Right hindlimb (tissue), 1 donor: ENCODE measurements around the gene SGIP1.
"Not testable (repeated sequence)": the region's sequence is repeated elsewhere in the genome, so short reads cannot be mapped to it uniquely, and the experiment has no call there.

Experiments
- DNase-seq: peaks from one replicate; pipeline ENCODE4 v3.0.0-alpha.2; 2018

Gene SGIP1

GRCh38 chr1:66556161-66556611 lies 22.2 kb downstream of the SGIP1 start:
- DNase-seq: no peak

DNA sequence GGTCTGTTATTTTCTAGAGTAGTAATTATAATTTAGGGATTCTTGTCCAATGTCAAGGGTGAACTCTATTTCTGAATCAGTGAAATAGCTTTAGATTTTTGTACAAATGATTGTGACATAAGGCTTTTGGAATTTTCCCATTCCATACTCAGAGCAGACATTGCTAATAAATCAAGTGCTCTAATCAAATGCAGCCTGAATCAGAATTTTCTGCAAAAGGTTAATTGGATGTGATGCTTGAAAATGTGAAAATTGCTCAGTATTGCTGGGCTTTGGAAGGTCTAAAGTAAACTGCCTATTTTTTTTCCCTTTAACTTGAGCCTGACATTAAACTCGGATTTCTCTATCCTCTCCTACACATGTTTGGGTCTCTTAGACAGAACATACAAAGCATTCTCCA lies 23.2 kb downstream of the SGIP1 start:
- no peak for DNase-seq

DNA sequence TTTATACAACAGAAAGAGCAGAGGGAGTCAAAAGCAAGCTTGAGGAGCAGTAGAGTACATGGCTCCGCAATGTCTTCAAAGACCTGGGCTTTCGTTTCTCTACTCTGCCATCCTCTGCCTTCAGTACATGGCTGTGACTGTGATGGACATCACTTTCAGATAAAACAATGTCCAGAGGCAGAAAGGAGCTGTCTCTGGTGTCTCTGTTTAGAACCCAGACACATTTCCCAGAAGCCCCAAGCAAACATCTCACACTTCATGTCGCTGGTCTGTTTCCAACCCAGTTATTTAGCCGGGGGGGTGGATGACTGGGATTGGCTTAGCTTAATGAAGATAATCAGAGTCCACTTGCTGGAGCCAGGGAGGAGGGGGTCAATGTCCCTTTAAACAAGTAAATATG lies 25.6 kb downstream of the SGIP1 start:
- DNase-seq: no peak

DNA sequence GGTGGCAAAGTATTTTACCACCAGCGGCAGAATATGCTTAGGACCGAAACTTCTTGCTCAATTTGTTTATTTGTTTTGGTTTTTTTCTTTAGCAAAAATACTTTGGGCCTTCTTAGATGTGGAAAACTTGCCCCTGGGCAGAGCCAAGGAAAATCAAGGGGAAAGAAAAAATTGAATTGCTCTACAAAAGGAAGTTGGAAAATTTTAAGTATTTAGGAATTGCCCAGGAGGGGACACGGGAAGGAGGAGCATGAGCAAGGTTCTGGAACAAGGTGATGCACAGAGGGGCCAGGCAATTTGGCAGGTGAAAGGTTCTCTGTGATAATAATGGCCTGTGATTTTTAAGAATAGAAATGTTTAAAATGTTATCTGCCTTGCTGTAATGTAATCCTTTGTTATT lies 28.6 kb downstream of the SGIP1 start:
- DNase-seq: no peak

DNA sequence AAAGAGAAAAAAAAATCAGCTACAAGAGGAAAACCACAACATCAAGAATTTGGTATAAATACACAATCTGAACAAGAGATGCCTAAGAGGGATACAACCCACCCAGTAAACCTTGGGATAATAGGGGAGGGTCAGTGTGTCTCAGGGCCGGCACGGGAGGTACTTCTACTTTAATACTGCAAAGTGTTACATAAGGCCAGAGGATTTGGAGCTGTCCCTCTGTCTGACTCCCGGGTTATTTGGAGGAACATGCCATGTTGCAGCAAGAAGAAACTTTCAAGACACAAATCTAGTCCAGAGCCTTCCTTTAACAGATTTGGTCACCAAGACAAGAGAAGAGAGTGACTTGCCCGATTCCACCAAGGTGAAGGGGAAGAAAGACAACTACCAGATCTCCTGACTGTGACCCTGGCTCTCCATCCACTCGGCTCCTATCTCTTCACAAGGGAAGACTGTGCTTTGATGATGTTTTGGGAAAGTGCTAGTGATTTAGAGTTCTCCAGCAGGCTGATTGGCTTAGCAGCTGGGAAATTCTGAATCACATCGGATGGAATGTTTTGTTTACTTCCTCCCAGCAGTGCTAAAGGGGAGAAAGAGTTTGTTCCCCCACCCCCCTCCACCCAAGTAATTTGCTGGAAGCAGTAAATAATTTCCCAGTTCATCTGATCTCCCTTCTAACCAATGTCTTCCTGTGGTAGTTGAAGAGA lies 29.3 kb downstream of the SGIP1 start:
- DNase-seq: no peak

DNA sequence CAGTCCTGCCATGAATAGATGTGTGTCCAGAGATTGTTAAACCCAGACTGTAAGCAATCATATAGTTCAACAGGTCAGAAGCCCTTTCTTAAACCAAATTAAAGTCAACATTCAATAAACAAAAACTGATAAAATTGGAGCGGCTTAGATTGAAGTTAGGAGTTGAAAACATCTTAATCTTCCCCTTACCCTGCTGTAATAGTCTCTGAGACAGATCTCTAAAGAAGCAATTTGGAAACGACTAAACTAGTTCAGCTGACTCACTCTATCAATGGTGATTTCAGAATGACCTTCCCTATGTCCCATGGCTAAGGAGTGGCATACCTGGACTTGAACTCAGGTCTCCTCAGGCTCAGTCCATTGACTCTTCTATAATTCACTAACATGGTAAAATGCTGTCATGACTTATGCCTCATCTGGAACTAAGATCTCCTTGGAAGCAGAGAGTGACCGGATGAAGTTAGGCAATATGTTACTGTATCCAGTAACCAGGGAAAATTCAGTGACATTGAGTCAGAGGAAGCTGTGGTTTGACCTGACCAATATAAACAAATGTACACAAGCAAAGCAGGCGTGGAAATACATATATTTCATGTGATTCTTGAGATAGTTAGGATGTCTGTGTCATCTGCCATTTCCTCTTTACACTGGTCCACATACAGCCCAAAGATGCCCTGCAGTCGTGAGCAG lies 30.1 kb downstream of the SGIP1 start:
- no peak for DNase-seq

- DNase-seq: no peak
Measured at GRCh38 chr1:66570196-66570595, 36.2 kb downstream of the SGIP1 start.

GRCh38 chr1:66571789-66572188 lies 37.8 kb downstream of the SGIP1 start:
- no peak for DNase-seq

DNA sequence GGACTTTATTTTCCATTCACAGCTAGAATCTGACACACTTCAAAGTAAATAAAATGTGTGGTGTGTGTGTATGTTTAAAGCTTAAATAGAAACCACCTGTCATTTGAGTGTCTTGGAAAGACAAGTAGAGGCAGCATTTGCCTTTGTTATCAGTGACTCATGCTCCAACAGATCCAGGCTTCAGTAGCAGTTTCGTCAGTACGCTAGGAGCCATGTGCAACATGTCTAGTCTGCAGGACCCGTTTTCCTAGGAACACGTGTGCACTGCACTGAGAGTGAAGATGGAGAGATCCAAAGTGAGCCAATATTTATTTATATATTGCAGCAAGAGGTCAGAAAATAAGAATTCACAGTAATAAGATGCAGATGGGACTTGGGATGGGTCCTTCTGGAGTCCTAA lies 41.8 kb downstream of the SGIP1 start:
- DNase-seq: no peak

GRCh38 chr1:66576645-66577044 lies 42.7 kb downstream of the SGIP1 start:
- no peak for DNase-seq

DNA sequence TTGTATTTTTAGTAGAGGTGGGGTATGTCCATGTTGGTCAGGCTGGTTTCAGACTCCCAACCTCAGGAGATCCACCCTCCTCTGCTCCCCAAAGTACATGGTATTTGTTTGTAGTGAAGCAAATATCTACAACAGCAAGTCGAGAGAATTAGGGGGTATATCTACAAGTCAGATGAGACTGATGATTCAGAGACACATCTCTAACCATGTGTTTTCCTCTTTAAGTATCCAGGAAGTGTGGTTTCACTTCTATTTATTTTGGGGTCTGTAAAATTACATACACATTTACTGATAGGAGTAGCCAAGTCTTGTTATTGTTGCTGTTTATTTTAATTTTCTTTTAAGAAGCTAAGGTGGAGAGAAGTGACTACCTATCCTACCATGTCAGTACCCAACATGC lies 44.9 kb downstream of the SGIP1 start:
- DNase-seq: no peak

GRCh38 chr1:66580081-66580480 lies 46.1 kb downstream of the SGIP1 start:
- DNase-seq: no peak

DNA sequence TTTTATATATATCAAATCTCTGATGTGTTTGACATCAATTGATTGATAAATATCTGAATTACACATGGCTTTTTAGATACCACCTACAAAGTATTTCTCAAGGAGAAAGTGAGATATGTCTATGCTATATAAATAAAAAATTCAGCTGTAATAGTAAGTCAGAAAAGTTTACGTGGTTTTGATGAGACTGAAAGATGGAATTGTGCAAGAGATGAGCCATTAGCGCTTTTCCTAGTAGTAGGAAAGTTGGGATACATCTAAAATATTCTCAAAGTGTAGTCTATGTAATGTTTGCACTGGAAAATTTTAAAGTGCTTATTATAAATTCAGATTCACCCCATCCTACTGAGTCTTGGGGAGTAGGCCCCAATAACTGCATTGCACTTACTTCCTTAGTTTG lies 49.1 kb downstream of the SGIP1 start:
- DNase-seq: no peak

DNA sequence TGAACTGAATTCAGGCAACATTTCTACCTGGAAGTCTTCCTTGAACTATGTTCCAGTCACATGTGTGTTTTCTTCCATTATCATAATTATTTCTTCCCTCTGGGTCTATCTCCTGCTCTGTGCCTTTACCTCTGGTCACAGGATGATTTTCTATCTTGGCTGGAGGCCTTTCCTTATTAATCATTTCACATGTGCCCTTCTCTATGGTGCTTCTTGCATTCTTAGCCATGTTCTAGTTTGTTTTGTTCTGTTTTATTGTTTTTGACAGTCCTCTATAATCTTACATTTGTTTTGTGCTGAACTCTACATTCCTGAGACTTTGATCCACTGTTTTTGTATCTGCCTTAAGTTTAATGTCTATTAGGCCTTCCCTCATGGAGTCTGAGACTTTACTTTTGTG lies 51.0 kb downstream of the SGIP1 start:
- DNase-seq: no peak

- DNase-seq: no peak
Measured at GRCh38 chr1:66589326-66589725, 55.4 kb downstream of the SGIP1 start.

GRCh38 chr1:66592106-66592507 lies 58.2 kb downstream of the SGIP1 start:
- DNase-seq: not testable (repeated sequence)

DNA sequence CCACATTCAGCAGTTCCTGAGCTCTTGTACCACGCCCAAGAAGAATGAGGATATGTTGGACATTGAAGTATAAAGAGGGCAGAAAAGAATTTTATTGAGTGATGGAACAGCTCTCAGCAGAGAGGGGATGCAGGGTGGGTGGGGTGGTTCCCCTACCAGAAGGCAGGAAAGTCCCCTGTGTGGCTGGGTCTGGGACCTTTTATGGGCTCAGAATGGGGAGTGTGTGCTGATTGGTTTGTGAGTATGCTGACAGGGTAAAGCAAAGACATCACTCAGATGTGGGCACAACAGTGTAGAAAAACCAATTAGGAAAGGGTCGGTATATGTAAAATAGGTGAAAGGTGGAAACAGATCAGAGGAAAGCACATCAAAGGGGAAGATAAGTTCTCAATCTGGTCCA lies 62.2 kb downstream of the SGIP1 start:
- no peak for DNase-seq

GRCh38 chr1:66597500-66597899 lies 63.5 kb downstream of the SGIP1 start:
- no peak for DNase-seq

- peak; percentile 34 for DNase-seq
Measured at GRCh38 chr1:66598670-66599069, 64.7 kb downstream of the SGIP1 start.

DNA sequence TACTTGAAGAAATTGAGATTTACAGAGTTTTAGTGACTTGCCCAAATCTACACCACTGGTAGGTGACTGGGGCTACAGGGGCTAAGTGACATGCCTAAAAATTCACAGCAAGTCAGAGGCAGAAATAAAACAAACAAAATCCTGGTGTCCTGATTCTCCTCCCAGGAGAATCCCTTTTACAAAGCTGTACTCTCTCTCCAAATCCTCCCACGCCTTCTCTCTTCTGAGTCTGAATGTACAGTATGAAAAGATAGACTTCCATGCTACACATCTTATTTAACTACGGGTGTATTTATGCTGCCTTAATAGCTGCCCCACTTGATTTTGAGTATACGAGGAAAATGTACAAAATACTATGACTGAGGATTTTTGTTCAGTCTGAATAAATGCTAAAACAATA lies 65.4 kb downstream of the SGIP1 start:
- no peak for DNase-seq

GRCh38 chr1:66599899-66600737 lies 66.2 kb downstream of the SGIP1 start:
- DNase-seq: no peak

DNA sequence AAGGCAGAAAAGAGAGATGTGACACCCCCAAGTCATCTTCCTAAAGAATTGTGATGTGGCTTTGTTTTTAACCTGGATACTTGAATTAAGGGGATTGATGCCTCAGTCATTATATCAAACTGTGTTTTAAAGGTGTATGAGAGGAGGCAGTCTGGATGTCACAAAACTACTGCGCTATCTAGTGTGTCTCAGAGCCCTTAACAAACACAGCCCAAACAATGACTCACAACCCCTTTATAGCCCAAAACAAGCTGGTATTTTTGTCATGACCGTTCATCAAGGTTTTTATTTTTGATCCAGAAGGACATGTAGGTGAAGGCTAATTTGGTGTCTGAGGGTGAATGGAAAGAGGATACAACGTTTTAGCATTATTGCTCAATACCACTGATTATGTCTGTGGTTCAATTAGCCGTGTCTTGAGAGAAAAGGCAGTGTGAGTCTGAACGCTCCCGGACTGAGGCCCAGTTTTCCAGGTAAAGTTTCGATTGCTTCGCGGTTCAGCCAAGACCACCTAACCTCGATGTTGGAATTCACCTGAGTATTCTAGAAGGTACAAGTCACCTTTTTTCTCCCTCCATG lies 71.6 kb downstream of the SGIP1 start:
- DNase-seq: no peak

GRCh38 chr1:66606362-66607065 lies 72.6 kb downstream of the SGIP1 start:
- no peak for DNase-seq
